HCT116 (cell line): ENCODE results near the gene DHH. TPM values are rescaled to one million over a fixed set of nuclear protein-coding genes. Genes with fewer than 3 reads are reported as not detected.

Experiments used
- ATAC-seq: fragments of 200-7000 bp; cut with Tn5 transposase; 2 replicates; pipeline ENCODE4 v1.9.1; 2020; ENCODE audit warnings: mild to moderate bottlenecking, moderate library complexity
- BruUV-seq: library from RNA; stranded (reverse); fragments of 400-500 nt; replicated peaks from 2 replicates; lab custom pipeline; 2021; lab: Mats Ljungman, UMichigan
- CTCF ChIA-PET: fragments of 300-600 bp; sonication (Branson Sonifier 250); formaldehyde crosslinking; loops from one replicate; lab custom pipeline; 2021; ENCODE audit warnings: antibody characterized with exemption; lab: Charles Lee
- POLR2A ChIA-PET: fragments of 300-600, 350-600 bp; sonication (Branson Sonifier 250); formaldehyde crosslinking; loops from one replicate; lab custom pipeline; 2021; ENCODE audit warnings: antibody characterized with exemption; lab: Charles Lee
- RAD21 ChIA-PET, 2 experiments: fragments of 300-600 bp; sonication (Branson Sonifier 250); formaldehyde crosslinking; loops; one replicate each; lab custom pipeline; 2023; ENCODE audit warnings: low total read pairs in 2 of 2; ENCODE audit not compliant: uncharacterized antibody in 2 of 2, unreplicated experiment in 2 of 2, low non-redundant PET in 1 of 2; lab: Charles Lee
- DNase-seq: peaks from one replicate; pipeline ENCODE4 v3.0.0-alpha.2; 2010; ENCODE audit warnings: low read depth, low spot score
- H2AFZ ChIP-seq: fragments of 200-600 bp; shearing (Covaris generic), sonication (generic); 2 replicates; pipeline ENCODE4 v1.6.1; 2017; ENCODE audit warnings: low read depth, mixed run types, mixed read lengths, antibody characterized with exemption, low read length; ENCODE audit not compliant: poor library complexity, severe bottlenecking
- H3K27ac ChIP-seq: 2 replicates; pipeline ENCODE4 v1.5.1; 2012; ENCODE audit warnings: low read depth, low read length
- H3K27me3 ChIP-seq: fragments of 200-600 bp; sonication (generic); 2 replicates; pipeline ENCODE4 v1.6.1; 2016; ENCODE audit warnings: mixed run types, low read length, mixed read lengths; ENCODE audit not compliant: insufficient read depth
- H3K36me3 ChIP-seq, 2 experiments: fragments of 200-500 bp in 1 of 2; fragments of 200-600 bp in 1 of 2; sonication (Bioruptor generic) in 1 of 2; sonication (generic) in 1 of 2; 2 replicates each; pipeline versions ENCODE4 v1.5.1 to v1.6.1; 2014 to 2016; ENCODE audit warnings: low read length in 2 of 2, inconsistent platforms in 1 of 2, mixed read lengths in 1 of 2, mixed run types in 1 of 2; ENCODE audit not compliant: insufficient read depth in 2 of 2, control insufficient read depth in 1 of 2
- H3K4me1 ChIP-seq, 2 experiments: fragments of 200-600 bp in 1 of 2; sonication (generic) in 1 of 2; 2 replicates each; pipeline versions ENCODE4 v1.5.1 to v1.6.1; 2012 to 2017; ENCODE audit warnings: low read length in 2 of 2, inconsistent platforms in 1 of 2, mild to moderate bottlenecking in 1 of 2, mixed read lengths in 1 of 2, mixed run types in 1 of 2, moderate library complexity in 1 of 2; ENCODE audit not compliant: insufficient read depth in 2 of 2, control insufficient read depth in 1 of 2
- H3K4me2 ChIP-seq: fragments of 200-600 bp; sonication (generic); 2 replicates; pipeline ENCODE4 v1.6.1; 2017; ENCODE audit warnings: mixed run types, low read length, mixed read lengths
- H3K4me3 ChIP-seq, 2 experiments: fragments of 200-600 bp in 1 of 2; sonication (generic) in 1 of 2; replicated peaks in 1 of 2; 2 replicates each; pipeline ENCODE4 v1.5.1; 2011 to 2016; ENCODE audit warnings: low read length in 2 of 2, control low read depth in 1 of 2, low read depth in 1 of 2, mild to moderate bottlenecking in 1 of 2, mixed read lengths in 1 of 2, mixed run types in 1 of 2
- H3K79me2 ChIP-seq: fragments of 200-600 bp; sonication (generic); 2 replicates; pipeline ENCODE4 v1.6.1; 2017; ENCODE audit warnings: mild to moderate bottlenecking, mixed run types, low read length, moderate library complexity, mixed read lengths; ENCODE audit not compliant: insufficient read depth
- H3K9ac ChIP-seq: fragments of 200-600 bp; sonication (generic); 2 replicates; pipeline ENCODE4 v1.6.1; 2016; ENCODE audit warnings: low read length, mixed read lengths
- H3K9me2 ChIP-seq: fragments of 200-600 bp; sonication (generic), shearing (Covaris generic); 2 replicates; pipeline ENCODE4 v1.6.1; 2017; ENCODE audit warnings: mixed run types, mild to moderate bottlenecking, moderate library complexity; ENCODE audit not compliant: insufficient read depth
- H3K9me3 ChIP-seq, 2 experiments: fragments of 200-500 bp in 1 of 2; fragments of 200-600 bp in 1 of 2; sonication (Bioruptor generic) in 1 of 2; sonication (generic) in 1 of 2; 2 replicates each; pipeline ENCODE4 v1.6.1; 2014 to 2017; ENCODE audit warnings: low read length in 2 of 2, mixed read lengths in 2 of 2, inconsistent platforms in 1 of 2, low read depth in 1 of 2, mild to moderate bottlenecking in 1 of 2, mixed run types in 1 of 2, moderate library complexity in 1 of 2; ENCODE audit not compliant: control insufficient read depth in 1 of 2, insufficient read depth in 1 of 2
- H4K20me1 ChIP-seq: fragments of 200-600 bp; sonication (generic), shearing (Covaris generic); 2 replicates; pipeline ENCODE4 v1.6.1; 2017; ENCODE audit warnings: mixed run types, mild to moderate bottlenecking, moderate library complexity; ENCODE audit not compliant: insufficient read depth
- CEBPB ChIP-seq: IDR thresholded peaks from 2 replicates; pipeline ENCODE4 v1.6.1; 2012; ENCODE audit warnings: low read depth
- EGR1 ChIP-seq: IDR thresholded peaks from 2 replicates; pipeline ENCODE4 v1.6.1; 2012; ENCODE audit warnings: low read depth
- EZH2 ChIP-seq: fragments of 200-600 bp; sonication (generic); IDR thresholded peaks from 2 replicates; pipeline ENCODE4 v1.6.1; 2017; ENCODE audit warnings: antibody characterized with exemption, mixed run types
- EZH2phosphoT487 ChIP-seq: fragments of 200-600 bp; IDR thresholded peaks from 2 replicates; pipeline ENCODE4 v1.6.1; 2018; ENCODE audit warnings: antibody characterized with exemption, borderline replicate concordance
- FOSL1 ChIP-seq: IDR thresholded peaks from 2 replicates; pipeline ENCODE4 v1.6.1; 2012; ENCODE audit warnings: low read depth
- JUND ChIP-seq: IDR thresholded peaks from 2 replicates; pipeline ENCODE4 v1.6.1; 2012
- POLR2A ChIP-seq: IDR thresholded peaks from 2 replicates; pipeline ENCODE4 v1.7.0; 2011; ENCODE audit warnings: borderline replicate concordance; ENCODE audit not compliant: insufficient read depth, insufficient read length; ENCODE audit errors: extremely low read depth
- RAD21 ChIP-seq: IDR thresholded peaks from 2 replicates; pipeline ENCODE4 v1.6.1; 2012; ENCODE audit warnings: low read depth, mild to moderate bottlenecking
- SP1 ChIP-seq: IDR thresholded peaks from 2 replicates; pipeline ENCODE4 v1.6.1; 2012; ENCODE audit warnings: low read depth
- SRF ChIP-seq: IDR thresholded peaks from 2 replicates; pipeline ENCODE4 v1.6.1; 2012; ENCODE audit warnings: low read depth
- TCF7L2 ChIP-seq: IDR thresholded peaks from 2 replicates; pipeline ENCODE4 v1.7.0; 2011; ENCODE audit warnings: borderline replicate concordance, inconsistent platforms; ENCODE audit not compliant: insufficient read depth, insufficient read length; ENCODE audit errors: extremely low read depth
- YY1 ChIP-seq: IDR thresholded peaks from 2 replicates; pipeline ENCODE4 v1.6.1; 2011; ENCODE audit warnings: low read length, low read depth, moderate library complexity, mild to moderate bottlenecking; ENCODE audit not compliant: insufficient replicate concordance; ENCODE audit errors: extremely low read depth
- ZFX ChIP-seq: fragments of 450-650 bp; IDR thresholded peaks from 2 replicates; pipeline ENCODE4 v1.6.1; 2017
- ZNF274 ChIP-seq: fragments of 200-500 bp; sonication (Bioruptor generic); IDR thresholded peaks from 2 replicates; pipeline ENCODE4 v1.6.1; 2014; ENCODE audit warnings: mild to moderate bottlenecking, low read depth, low read length, inconsistent platforms
- intact Hi-C: fragments of 100-400 bp; cut with micrococcal nuclease; formaldehyde crosslinking; loops from 2 replicates; pipeline ENCODE4 v1.10.0; 2022
- total RNA-seq: library from RNA; stranded (reverse); gene quantifications from one replicate; pipeline ENCODE4 v1.2.1, GENCODE V29; 2021; ENCODE audit not compliant: unreplicated experiment
- TF ChIP-seq, protein P1 (sequence below): IDR thresholded peaks from 2 replicates; pipeline ENCODE4 v1.6.1; 2012
- TF ChIP-seq, protein P2 (sequence below): IDR thresholded peaks from 2 replicates; pipeline ENCODE4 v1.6.1; 2012
- TF ChIP-seq, protein P3 (sequence below): IDR thresholded peaks from 2 replicates; pipeline ENCODE4 v1.6.1; 2012; ENCODE audit warnings: low read depth

Gene DHH
- total RNA-seq, 1 experiment from 2014 or later: 0.22 TPM

DNA sequence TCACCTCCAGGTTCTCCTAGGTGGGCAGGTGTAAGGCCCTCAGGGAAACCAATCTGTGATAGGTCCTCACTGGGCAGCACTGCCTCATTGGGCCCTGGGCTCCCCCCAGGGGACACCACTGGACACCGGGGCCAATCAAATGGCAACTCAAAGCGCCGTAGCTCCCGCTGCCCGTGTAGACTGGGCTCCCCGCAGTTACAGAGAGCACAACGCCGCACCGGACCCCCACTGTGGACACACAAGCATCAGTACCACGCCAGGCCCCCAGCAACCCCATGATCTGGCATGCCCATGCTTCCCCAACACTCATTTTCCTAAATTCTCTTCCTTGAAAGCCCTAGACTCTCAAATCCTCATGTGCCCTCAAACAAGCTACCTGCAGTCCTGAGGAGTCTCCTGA is 40.1 kb downstream of the DHH start:
- Histone ChIP-seq H3K9ac (no peak overlapping the region), H3K9me2 (no peaks in the 10 kb centered on the region), H3K4me3 (no peak overlapping the region), H3K9me3 (no peaks in the 10 kb centered on the region), H4K20me1 (no peaks in the 10 kb centered on the region), H3K79me2 (peaks cover 84% of the 10 kb centered on the region), H3K4me1 (peaks cover 17 to 35% of the 10 kb centered on the region in 2 experiments), H3K27ac (no peak overlapping the region), H3K36me3 (peaks cover 35 to 48% of the 10 kb centered on the region in 2 experiments), H3K4me2 (no peak overlapping the region), H3K27me3 (no peaks in the 10 kb centered on the region), H2AFZ (no peak overlapping the region)
- CTCF ChIA-PET: no interaction called here
- intact Hi-C loops: no loop called here
- no TSS peak for BruUV-seq
- no peak for DNase-seq
- RAD21 ChIA-PET: no interaction called here
- no peak for TF ChIP-seq CEBPB
- no peak for TF ChIP-seq RAD21
- TF ChIP-seq, protein P1, sequence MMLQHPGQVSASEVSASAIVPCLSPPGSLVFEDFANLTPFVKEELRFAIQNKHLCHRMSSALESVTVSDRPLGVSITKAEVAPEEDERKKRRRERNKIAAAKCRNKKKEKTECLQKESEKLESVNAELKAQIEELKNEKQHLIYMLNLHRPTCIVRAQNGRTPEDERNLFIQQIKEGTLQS: no peak
- TF ChIP-seq, protein P2, sequence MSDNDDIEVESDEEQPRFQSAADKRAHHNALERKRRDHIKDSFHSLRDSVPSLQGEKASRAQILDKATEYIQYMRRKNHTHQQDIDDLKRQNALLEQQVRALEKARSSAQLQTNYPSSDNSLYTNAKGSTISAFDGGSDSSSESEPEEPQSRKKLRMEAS: no peak
- TF ChIP-seq EZH2phosphoT487: no peak
- no peak for TF ChIP-seq EGR1
- no peak for TF ChIP-seq EZH2
- TF ChIP-seq JUND: no peak
- TF ChIP-seq YY1: no peak
- no peak for TF ChIP-seq SRF
- no peak for TF ChIP-seq SP1
- TF ChIP-seq POLR2A: no peak
- TF ChIP-seq FOSL1: no peak
- ATAC-seq: no peak
- POLR2A ChIA-PET: no interaction called here

DNA sequence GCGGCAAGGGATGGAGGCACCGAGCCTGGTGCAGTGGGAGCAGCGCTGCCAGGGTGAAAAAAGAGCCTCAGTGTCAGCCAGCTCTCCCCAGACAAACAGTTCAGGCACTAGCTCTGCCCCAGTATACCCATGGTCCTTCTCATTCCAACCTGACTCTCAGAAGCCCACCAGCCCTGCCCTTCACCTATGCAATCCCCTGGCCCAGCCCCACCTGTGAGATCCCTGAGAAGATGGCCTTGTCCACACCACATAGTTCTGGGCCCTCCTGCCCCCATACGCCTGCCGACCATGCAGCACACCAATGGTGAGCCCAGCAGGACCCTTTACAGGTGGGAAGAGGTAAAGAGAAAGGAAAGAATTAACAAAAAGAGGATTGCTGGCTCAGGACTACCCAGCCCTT is 40.5 kb downstream of the DHH start:
- Histone ChIP-seq H3K27ac (no peak overlapping the region), H3K79me2 (peaks cover 80% of the 10 kb centered on the region), H3K27me3 (no peaks in the 10 kb centered on the region), H3K9me3 (no peaks in the 10 kb centered on the region), H3K4me3 (no peak overlapping the region), H3K4me2 (no peak overlapping the region), H3K9me2 (no peaks in the 10 kb centered on the region), H3K36me3 (peaks cover 39 to 52% of the 10 kb centered on the region in 2 experiments), H2AFZ (no peak overlapping the region), H4K20me1 (no peaks in the 10 kb centered on the region), H3K9ac (no peak overlapping the region), H3K4me1 (peaks cover 17 to 33% of the 10 kb centered on the region in 2 experiments)
- ChIA-PET RAD21 (no interaction called here), CTCF (no interaction called here), POLR2A (no interaction called here)
- BruUV-seq: no TSS peak
- no peak for TF ChIP-seq ZFX
- no peak for TF ChIP-seq ZNF274
- TF ChIP-seq, protein P3, sequence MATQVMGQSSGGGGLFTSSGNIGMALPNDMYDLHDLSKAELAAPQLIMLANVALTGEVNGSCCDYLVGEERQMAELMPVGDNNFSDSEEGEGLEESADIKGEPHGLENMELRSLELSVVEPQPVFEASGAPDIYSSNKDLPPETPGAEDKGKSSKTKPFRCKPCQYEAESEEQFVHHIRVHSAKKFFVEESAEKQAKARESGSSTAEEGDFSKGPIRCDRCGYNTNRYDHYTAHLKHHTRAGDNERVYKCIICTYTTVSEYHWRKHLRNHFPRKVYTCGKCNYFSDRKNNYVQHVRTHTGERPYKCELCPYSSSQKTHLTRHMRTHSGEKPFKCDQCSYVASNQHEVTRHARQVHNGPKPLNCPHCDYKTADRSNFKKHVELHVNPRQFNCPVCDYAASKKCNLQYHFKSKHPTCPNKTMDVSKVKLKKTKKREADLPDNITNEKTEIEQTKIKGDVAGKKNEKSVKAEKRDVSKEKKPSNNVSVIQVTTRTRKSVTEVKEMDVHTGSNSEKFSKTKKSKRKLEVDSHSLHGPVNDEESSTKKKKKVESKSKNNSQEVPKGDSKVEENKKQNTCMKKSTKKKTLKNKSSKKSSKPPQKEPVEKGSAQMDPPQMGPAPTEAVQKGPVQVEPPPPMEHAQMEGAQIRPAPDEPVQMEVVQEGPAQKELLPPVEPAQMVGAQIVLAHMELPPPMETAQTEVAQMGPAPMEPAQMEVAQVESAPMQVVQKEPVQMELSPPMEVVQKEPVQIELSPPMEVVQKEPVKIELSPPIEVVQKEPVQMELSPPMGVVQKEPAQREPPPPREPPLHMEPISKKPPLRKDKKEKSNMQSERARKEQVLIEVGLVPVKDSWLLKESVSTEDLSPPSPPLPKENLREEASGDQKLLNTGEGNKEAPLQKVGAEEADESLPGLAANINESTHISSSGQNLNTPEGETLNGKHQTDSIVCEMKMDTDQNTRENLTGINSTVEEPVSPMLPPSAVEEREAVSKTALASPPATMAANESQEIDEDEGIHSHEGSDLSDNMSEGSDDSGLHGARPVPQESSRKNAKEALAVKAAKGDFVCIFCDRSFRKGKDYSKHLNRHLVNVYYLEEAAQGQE: no peak
- no peak for TF ChIP-seq FOSL1
- TF ChIP-seq SRF: no peak
- TF ChIP-seq SP1: no peak
- TF ChIP-seq EZH2: no peak
- no peak for TF ChIP-seq TCF7L2
- TF ChIP-seq, protein P2: no peak
- DNase-seq (no peak), ATAC-seq (no peak)
- intact Hi-C loops: no loop called here
